NCI-H1694 (cell line): ENCODE data around the gene RASL12.
"Not testable (repeated sequence)": the region's sequence is repeated elsewhere in the genome, so short reads cannot be mapped to it uniquely, and the experiment has no call there.

Experiments
- DNase-seq: peaks from one replicate; lab custom pipeline; 2025; lab: John Stamatoyannopoulos, UW

RASL12 gene

DNA sequence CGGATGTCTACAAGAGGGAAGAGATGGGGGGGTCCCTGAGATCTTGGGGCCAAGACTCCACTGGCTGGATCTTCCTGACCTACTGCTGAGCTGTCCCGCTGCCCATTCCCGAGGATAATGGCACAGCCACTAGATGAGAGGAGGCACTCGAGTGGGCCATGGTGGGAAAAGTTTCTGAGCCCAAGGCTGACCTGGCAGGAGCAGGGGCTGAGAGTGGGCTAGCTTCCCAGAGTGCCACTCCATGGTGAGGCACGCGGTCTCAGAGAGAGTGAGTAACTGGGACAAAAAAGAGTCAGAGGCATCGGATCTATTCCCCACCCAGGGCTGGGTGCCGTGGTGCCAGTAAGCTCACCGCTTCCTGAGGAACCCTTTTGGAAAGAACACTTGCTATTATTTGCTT is 11.7 kb downstream of the RASL12 start:
- DNase-seq: no peak

DNA sequence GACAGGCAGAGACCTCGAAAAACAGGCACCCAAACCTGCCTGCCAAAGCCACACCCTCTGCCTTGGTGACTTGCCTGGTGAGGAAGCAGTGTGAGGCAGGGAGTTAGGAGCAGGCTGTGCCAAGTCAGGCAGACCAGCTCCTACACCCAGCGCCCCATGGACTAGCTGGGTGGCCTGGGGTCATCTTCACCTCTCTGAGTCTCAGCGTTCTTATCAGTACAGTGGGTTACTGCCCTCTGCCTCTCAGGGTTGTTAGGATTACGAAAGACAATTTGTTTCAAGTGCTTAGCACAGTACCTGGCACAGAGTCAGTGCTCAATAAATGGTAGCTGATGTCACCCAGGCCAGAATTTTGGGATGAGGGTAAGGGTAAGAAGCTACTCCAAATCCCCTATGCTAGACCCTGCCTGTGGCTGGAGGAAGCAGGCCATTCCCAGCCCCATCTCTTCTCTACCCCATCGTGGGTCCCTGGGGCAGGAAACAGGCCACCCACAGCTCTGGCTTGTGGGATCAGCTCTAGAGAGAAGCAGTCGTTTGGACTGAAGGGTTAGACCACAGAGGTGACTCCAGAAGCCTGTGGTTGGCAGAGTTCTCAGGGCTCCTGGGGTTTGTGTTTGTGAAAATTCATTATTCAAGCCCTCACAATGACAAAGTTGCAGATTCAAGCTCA is 12.5 kb downstream of the RASL12 start:
- DNase-seq: no peak

DNA sequence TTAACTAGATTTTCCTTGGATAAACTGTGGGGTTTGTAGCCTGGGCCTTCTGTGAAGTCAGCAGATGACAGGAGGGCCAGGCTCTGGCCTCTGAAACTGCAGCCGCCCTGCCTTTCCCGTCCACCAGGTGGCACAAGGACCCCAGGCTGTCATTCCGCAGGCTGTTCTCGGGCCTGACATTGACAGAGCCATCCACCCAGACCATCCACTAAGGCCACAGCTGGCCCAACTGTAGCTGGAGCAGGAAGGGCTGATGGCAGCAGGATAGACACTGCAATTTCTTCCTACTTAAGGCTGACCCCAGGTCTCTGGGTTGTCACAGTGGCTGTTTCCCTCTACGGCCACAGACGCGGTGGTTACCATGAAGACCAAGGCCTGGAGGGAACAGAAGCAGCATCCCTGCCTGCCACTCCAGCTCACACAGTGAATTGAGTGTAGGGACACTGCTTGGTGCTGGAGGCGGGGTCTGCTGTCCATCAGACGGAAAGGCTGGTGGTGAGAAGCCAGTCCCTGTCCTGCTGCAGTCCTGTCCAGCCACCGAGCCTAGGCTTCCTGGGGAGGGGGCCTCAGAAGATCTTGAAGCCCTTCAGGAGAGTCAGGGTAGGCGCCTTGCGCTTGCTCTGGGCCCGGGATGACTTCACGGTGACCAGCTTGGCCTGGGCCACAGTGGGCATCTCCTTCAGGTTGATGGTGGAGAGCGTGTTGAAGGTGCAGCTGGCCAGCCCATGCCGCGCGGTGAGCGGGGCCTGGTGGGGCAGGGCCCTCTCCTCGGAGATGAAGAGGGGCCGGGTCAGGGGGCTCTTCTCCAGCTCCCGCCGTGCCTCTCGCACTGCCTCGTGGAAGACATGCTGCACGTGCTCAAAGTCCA is 13.2 kb downstream of the RASL12 start:
- peak; percentile 6 for DNase-seq

DNA sequence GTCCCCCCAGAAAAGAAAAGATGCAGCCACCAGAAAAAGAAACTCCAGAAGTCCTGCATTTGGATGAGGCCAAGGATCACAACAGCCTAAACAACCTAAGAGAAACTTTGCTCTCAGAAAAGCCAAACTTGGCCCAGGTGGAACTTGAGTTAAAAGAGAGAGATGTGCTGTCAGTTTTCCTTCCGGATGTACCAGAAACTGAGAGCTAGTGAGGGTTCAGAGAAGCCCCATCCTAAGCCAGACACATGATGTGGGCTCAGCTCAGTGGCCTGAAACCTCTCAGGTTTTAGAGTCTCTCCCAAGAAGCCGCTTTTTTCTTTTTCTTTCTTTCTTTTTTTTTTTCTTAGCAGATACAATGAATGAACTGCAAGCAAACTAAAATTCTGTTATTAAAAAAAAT is 14.8 kb downstream of the RASL12 start:
- no peak for DNase-seq

DNA sequence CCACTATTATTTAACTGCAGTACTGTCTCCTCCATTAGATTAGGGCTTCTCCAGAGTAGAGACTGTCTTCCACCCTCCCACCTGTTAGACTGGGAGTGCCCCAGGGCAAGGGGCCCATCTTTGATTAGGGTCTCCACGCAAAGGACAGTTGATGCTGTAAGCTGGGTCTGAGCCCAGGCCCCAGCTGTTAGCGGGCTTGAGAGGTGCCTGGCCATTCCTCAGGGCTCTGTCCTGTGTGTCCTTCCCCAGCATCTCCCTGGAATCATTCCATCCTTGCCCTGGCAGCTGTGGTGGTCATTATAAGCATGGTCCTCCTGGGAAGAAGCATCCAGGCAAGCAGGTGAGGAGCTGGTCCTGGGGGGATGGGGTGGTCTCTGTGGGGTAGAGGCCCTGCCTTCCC is 16.5 kb downstream of the RASL12 start:
- no peak for DNase-seq

DNA sequence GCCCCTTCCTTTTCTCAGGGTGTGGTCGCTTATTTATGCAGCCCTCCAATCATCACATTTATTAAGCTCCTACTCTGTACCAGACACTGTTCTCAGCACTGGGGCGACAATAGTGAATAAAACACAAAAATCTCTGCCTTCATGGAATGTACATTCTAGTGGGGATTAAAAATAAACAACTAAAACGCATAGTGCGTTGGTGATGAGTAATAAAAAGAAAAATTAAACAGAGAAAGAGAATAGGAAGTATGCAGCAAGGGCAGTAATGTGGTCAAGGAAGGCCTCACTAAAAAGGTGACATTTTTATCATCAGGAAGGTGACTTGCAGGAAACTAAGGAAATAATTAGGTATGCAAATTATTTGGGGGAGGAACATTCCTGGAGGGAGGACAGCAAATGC is 17.5 kb downstream of the RASL12 start:
- DNase-seq: no peak

DNA sequence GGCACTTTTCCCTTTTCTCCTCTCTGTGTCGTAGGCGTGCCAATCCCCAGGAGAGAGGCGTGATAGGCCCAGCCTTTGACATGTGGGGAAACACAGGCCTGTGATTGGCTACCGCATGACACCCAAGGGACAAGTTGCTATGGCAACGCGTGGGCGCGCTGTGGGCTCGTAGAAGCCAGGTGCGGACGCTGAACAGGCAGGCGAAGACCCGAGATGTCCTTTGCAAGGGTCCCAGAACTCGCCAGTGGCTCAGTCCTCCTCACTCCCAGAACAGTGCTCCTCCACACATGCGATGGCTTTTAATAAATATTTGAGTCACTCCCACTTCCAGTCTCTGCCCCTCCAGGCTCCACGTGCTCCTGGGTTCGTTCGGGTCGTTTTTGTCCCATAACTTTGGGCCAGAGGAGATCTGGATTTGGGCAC is 18.4 kb downstream of the RASL12 start:
- DNase-seq: peak; percentile 85

DNA sequence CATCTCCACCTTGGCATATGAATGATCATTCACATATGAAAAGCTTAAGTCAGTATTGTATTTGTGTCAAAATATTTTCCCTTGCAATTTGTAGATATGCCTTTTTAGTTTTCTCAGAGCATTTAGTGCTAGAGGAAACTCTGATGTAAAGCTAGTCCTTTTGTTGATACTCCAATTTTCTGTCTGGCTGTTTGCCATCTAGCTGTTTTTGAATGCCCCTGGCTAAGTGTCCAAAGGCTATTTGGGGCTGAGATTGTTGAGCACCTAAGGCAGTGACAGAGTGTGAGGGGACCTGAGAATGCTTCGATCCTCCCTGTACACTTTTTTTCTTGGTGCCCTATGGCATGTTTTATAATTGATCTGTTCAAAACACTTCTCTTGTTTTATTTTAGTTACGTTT is 19.6 kb downstream of the RASL12 start:
- DNase-seq: no peak

DNA sequence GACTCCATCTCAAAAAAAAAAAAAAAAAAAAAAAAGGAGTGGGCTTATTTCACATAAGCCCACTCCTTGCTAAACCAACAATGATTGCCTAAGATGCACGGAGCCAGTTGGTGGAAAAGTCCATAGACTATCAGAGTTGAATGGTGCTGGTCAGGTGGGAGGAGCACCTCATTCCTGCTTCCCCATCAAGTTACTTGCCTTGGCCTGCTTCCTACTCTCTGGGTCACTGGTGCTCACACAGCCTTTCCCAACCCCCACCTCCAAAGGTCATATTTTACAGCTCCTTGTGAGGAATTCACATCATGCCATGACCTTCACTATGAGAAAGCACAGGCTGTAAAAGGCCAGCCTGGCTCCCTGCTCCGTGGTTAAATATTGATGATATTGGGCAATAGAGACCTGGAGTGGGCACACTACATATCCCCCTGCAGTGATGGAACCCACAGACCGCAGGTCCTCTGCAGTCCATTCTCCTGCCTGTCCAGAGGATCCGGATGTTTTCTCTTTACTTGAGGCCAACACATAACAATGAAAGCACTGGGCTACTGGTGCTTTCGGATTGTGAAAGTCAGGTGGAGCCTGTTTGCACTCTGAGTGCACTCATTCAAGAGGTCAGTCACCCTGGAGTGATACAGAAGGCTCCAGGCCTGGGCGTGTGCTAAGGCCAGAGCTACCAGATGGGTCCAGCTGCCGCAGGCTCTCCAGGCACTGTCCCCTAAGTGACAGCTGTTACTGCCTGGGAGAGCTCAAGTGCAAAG is 22.9 kb downstream of the RASL12 start, which contains the start of gene SLC51B:
Gene SLC51B, plus strand, starts transcription at position 664 of the 758 bp plus-strand sequence. CDS start 4,618 bp downstream, outside the sequence.
- no peak for DNase-seq

DNA sequence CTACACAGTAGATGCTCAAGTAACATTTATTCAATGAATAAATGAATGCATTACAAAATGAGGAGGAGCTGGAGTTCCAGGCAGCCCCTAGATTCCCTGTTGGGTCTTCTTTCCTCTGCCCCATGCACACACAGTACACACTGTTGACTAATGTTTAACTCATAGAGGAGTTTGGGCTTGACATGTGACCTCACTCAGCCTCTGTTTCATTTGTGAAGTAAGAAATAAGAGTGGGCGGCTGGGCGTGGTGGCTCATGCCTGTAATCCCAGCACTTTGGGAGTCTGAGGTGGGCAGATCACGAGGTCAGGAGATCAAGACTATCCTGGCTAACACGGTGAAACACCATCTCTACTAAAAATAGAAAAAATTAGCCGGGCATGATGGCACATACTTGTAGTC is 23.6 kb downstream of the RASL12 start:
- DNase-seq: not testable (repeated sequence)

DNA sequence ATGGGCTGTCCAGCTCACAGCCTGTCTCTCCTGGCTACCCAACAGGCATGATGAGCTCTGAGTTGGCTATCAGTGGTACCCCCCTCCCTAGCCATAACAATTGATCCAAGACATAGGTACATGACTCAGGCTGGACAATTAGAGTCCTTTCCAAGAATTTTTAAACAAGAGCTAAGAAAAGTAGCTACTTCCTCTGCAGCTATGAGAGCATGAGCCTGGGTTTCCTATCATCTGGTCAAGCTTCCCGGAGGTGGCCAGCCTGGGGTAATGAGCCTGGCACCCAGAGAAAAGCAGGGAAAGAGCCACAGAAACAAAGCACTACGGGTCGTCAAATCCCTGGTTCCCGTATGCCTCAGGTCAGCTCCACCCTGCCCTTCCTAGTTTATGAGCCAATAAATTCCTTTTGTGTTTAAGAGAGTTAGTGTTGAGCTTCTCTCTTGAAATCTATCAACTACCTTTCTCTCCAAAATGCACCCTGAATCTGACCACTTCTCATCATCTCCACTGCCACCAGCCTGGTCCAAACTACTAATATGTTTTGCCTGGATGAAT is 24.9 kb downstream of the RASL12 start:
- no peak for DNase-seq

DNA sequence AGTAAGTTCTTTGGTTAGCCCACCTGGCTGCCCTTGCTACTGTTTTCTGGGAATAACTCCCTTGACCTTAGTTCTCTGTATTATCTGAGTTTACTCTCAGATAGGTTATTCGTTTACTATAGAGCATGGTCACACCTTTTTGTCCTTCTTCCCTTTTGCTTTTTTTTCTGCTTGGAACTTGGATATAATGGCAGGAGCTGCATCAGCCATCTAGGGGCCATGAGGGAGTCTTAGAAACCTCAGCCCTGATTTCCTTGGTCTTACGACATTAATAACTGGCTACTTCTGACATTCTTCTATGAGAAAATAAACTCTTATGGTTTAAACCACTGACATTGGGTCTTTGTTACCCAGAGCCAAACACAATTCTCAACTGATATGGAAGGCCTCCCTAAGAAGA is 26.0 kb downstream of the RASL12 start:
- no peak for DNase-seq

DNA sequence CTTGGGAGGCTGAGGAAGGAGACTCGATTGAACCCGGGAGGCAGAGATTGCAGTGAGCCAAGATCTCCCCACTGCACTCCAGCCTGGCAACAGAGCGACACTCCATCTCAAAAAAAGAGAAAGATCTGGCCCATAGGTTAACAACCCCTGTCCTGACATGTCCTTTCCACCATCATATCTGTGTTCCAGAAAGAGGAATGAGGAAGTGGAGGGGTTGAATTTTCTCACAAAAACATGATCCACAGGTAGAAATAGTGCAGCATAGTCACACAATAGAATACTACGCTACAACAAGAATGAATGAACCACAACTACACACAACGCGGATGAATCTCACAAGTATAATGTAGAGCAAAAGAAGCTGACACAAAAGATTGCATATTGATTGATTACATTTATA is 27.3 kb downstream of the RASL12 start:
- no peak for DNase-seq

DNA sequence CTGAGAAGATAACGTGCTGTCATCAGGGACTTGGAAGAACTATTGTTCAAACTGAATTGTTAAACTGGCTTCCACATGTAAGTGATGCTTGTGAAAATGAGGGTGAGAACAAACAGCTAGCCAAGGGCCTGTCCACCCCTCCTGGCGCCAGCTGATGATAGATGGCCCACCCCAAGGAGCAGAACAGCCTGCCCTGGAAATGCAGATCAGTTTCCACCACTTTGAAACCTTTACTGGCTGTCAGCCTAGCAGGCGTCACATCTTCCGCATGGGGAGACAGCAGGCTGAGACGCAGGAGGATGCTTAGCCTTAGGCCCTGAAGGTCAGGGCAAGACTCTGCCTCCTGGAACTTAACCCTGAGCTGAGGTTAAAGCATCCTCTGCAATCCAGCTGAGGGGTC is 29.0 kb downstream of the RASL12 start:
- DNase-seq: no peak

DNA sequence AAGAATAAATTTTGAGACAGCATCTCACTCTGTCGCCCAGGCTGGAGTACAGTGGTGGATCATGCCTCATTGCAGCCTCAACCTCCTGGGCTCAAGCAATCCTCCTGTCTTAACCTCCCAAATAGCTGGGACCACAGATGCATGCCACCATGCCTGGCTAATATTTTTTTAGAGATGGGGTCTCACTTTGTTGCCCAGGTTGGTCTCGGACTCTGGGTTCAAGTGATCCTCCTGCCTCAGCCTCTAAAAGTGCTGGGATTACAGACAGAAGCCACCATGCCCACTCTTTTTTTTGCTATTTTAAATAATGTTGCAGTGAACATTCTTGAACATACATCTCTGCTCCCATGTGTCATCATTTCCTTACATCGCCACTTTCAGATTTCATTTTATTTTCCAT is 29.4 kb downstream of the RASL12 start:
- no peak for DNase-seq

DNA sequence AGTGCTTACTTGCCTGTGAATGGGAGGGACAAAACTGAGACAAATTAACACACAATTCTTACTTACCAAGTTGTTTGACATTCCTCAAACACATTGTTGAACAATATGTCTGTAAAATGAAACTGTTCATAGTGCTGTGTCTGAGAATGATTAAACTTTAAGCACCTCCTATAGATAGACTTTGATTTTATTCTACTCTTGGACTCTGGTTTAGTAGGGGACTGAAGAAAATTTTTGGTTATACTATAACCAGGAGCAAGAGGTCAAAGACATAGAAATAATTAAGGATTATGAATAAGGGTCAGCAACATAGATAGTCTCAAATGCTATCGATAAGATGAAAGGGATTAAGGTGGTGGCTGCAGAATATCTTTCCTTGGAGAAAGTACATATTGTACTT is 30.5 kb downstream of the RASL12 start:
- DNase-seq: no peak

DNA sequence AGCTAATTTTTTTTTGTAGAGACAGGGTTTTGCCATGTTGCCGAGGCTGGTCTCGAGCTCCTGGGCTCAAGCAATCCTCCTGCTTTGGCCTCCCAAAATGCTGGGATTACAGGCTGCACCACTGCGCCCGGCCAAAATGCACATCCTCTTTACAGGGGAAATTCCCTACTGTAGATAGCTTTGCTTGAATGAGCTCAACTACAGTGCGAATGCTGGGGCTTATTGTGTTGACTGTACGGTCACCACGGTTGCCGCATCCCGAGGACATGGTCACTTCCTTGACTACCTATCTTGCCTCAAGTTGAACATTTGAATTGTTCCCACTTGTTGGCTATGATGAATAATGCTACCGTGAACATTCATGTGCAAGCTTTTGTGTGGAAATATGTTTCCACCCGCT is 33.1 kb downstream of the RASL12 start:
- DNase-seq: no peak

DNA sequence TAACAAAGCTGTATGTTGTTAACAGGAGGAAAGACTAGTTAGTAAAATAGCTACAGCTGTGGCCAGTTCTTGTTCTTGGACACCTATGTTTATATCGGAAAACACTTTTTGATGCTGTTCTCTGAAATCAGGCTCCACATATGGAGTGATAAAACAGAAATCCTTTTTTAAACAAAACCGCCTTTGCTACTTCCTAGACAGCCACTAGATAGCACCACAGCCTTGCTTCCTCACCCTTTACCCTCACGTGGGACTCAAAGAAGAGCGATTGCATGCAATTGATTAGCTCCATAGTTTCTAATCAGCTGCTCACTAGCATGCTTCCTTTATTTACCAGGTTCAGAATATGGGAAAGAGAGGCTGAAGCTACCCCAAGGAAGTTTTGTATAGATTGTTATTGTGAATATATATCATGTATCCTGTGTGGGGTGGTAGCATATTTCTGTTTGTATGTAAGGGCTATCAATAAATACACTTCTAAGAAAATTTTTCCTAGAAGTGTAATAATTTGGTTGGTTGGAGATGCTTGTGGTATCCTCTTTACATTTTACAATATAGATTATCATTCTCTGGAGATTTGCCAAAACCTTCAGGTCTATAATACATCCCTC is 34.0 kb downstream of the RASL12 start:
- peak; percentile 39 for DNase-seq

DNA sequence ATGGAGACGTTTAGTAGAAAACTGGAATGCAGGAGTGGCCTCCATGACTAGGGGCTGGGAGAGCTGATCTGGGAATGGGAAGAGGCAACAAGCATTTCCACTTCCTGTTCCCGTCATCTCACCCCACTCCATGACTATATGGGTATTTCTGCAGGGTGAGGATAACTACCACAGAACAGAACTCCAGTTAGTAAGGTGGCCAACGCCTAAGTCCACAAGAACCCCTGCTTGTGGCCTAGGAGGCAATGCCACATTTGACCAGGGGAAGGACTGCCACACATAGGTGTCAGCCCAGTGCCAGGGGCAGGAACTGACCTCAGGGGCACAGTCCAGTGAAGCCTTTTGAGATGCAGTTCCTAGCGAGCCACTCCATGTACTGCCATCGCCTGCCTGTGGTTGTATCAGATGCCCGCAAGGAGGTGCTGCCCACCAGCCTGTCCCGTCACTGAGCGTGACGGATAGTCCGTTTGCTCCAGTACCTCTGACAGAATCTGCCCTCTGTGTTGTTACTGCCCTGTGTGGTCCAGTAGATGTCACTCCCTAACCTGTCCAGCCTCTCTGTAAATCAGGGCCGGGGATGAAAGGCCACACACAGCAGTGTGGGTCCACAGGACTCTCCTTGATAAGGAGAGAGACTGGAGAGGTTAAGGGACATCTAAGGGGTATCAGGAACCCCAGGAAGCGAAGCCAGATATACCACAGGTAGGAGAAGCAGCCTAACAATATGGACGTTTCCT is 34.8 kb downstream of the RASL12 start:
- DNase-seq: peak; percentile 50

DNA sequence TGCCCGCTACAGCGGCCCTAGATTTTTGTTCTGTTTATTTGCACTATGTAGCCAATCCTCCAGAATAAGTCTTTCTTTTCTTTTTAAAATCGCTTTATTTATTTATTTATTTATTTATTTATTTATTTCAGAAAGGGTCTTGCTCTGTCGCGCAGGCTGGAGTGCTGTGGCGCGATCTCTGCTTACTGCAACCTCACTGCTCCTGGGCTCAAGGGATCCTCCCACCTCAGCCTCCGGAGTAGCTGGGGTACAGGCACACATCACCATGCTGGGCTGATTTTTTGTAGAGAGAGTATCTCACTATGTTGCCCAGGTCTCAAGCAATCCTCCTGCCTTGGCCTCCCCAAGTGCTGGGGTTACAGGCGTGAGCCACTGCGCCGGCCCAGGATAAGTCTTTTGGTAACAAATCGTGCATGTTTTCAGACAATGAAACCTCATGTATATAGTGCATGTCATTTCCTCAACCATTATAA is 38.0 kb downstream of the RASL12 start:
- no peak for DNase-seq
